Left hindlimb (tissue), 1 donor: ENCODE measurements around the gene TUBA3C.

ENCODE experiments used
- DNase-seq: peaks from one replicate; pipeline ENCODE4 v3.0.0-alpha.2; 2018

The TUBA3C gene

GRCh38 chr13:19159761-19160420, 21.7 kb downstream of the TUBA3C start:
- DNase-seq = no peak

- no peak for DNase-seq
Measured at GRCh38 chr13:19159181-19159580, 22.4 kb downstream of the TUBA3C start.

- DNase-seq = no peak
Measured at GRCh38 chr13:19158526-19159174, 23.0 kb downstream of the TUBA3C start.

GRCh38 chr13:19158006-19158405, 23.6 kb downstream of the TUBA3C start:
- no peak for DNase-seq

- DNase-seq = no peak
Measured at GRCh38 chr13:19157461-19157860, 24.2 kb downstream of the TUBA3C start.

GRCh38 chr13:19156013-19156825, 25.4 kb downstream of the TUBA3C start:
- DNase-seq = no peak

GRCh38 chr13:19155321-19155861, 26.2 kb downstream of the TUBA3C start:
- DNase-seq = no peak

GRCh38 chr13:19154843-19155242, 26.8 kb downstream of the TUBA3C start:
- DNase-seq = no peak

- DNase-seq = no peak
Measured at GRCh38 chr13:19153782-19154450, 27.7 kb downstream of the TUBA3C start.

- DNase-seq = no peak
Measured at GRCh38 chr13:19152403-19152802, 29.2 kb downstream of the TUBA3C start.

- no peak for DNase-seq
Measured at GRCh38 chr13:19151581-19152263, 29.9 kb downstream of the TUBA3C start.

GRCh38 chr13:19150712-19151228, 30.9 kb downstream of the TUBA3C start:
- no peak for DNase-seq

- no peak for DNase-seq
Measured at GRCh38 chr13:19150226-19150625, 31.4 kb downstream of the TUBA3C start.

GRCh38 chr13:19148561-19148960, 33.1 kb downstream of the TUBA3C start:
- DNase-seq = no peak
